B cell (primary cell): Measurements from ENCODE around the gene SLC19A2.

Experiments
- EZH2 ChIP-seq: IDR thresholded peaks from 2 replicates; pipeline ENCODE4 v1.6.1; 2012; ENCODE audit warnings: borderline replicate concordance, low read depth, mild to moderate bottlenecking, moderate library complexity, low read length; ENCODE audit not compliant: insufficient read depth, poor library complexity, severe bottlenecking
- TF ChIP-seq, protein P1 (sequence below): fragments of 200-600 bp; IDR thresholded peaks from one replicate; pipeline ENCODE4 v1.8.0; 2022; ENCODE audit warnings: antibody characterized with exemption, mild to moderate bottlenecking

DNA sequence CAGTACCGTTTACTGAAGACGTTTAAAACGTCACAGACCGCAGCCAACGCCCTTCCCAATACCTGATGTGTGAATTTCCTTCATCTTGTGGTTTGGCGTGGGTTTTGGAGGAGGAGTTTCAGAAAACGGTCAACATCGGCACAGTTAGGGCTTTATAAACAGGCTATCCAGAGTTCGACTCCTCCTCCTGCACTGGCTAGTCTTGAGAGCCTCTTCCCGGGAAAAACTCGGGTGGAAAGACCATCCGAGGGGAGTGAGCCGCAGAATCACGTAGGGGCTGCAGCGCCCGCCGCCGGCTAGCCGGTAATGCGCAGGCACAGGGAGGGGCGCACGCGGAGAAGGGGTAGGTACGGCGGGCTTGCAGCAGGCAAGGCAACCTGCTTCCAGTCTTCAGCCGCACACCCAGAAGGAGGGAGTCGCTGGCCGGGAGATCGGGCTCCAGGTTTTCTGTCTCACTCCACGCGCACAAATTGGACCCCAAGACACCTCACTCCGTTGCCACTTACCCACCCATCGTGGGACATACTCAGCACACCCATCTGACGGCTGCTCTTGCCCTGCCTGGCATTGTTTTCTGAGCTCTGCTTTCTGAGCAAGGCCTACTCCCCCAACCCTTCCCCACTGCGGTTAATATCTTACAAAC lies 25.4 kb downstream of the SLC19A2 start:
- TF ChIP-seq, protein P1, sequence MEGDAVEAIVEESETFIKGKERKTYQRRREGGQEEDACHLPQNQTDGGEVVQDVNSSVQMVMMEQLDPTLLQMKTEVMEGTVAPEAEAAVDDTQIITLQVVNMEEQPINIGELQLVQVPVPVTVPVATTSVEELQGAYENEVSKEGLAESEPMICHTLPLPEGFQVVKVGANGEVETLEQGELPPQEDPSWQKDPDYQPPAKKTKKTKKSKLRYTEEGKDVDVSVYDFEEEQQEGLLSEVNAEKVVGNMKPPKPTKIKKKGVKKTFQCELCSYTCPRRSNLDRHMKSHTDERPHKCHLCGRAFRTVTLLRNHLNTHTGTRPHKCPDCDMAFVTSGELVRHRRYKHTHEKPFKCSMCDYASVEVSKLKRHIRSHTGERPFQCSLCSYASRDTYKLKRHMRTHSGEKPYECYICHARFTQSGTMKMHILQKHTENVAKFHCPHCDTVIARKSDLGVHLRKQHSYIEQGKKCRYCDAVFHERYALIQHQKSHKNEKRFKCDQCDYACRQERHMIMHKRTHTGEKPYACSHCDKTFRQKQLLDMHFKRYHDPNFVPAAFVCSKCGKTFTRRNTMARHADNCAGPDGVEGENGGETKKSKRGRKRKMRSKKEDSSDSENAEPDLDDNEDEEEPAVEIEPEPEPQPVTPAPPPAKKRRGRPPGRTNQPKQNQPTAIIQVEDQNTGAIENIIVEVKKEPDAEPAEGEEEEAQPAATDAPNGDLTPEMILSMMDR = no peak
- no peak for TF ChIP-seq EZH2
